Coronary artery (tissue), 2 donors: ENCODE data around the gene CHCHD1.

Experiments used
- DNase-seq: peaks from one replicate; pipeline ENCODE4 v3.0.0-alpha.2; 2017; ENCODE audit warnings: low spot score
- H3K27ac ChIP-seq, 2 donors: fragments of 200-600 bp; sonication (generic); one replicate each; pipeline ENCODE4 v1.5.1; 2016 to 2019
- H3K4me3 ChIP-seq: fragments of 200-600 bp; sonication (generic); 2 replicates; pipeline ENCODE4 v1.5.1; 2016; ENCODE audit warnings: mild to moderate bottlenecking, moderate library complexity
- CTCF ChIP-seq: fragments of 200-600 bp; sonication (generic); IDR thresholded peaks from one replicate; pipeline ENCODE4 v1.5.1; 2019; ENCODE audit warnings: antibody characterized with exemption

CHCHD1 gene

GRCh38 chr10:73779539-73780197 lies 2.2 kb upstream of the CHCHD1 start:
- Histone ChIP-seq H3K4me3 (no peak overlapping the region), H3K27ac (no peak overlapping the region)
- DNase-seq, result no peak
- no peak for TF ChIP-seq CTCF

- no peak for TF ChIP-seq CTCF
- Histone ChIP-seq H3K27ac (no peak overlapping the region), H3K4me3 (peak overlapping the region; percentile 90)
- DNase-seq, result no peak
These were observed 1.5 kb upstream of the CHCHD1 start for GRCh38 chr10:73780301-73780700.

GRCh38 chr10:73780966-73781365 lies 882 bp upstream of the CHCHD1 start:
- DNase-seq, result no peak
- H3K4me3 ChIP-seq, result peak overlapping the region; percentile 90
- no peak for TF ChIP-seq CTCF
- peak overlapping the region in 1 of 2 donors; percentile 83 for H3K27ac ChIP-seq

GRCh38 chr10:73781548-73781878 lies 335 bp upstream of the CHCHD1 start:
- Histone ChIP-seq H3K27ac (peak overlapping the region; percentile 83 to 97), H3K4me3 (peak overlapping the region; percentile 90)
- no peak for DNase-seq
- no peak for TF ChIP-seq CTCF

GRCh38 chr10:73782749-73783085 lies 869 bp downstream of the CHCHD1 start:
- no peak for DNase-seq
- H3K27ac ChIP-seq, result peak overlapping the region; percentile 83 to 97
- TF ChIP-seq CTCF, result no peak
- H3K4me3 ChIP-seq, result peak overlapping the region; percentile 90

- Histone ChIP-seq H3K4me3 (peak within 1 kb of the TSS; percentile 92), H3K27ac (peak within 1 kb of the TSS; percentile 89 to 94)
- peak; percentile 91 for DNase-seq
- TF ChIP-seq CTCF, result no peak
These were observed 3.4 kb downstream of the CHCHD1 start, which contains the start of gene ZSWIM8 for GRCh38 chr10:73785211-73785720. TSS of gene ZSWIM8 (plus strand) at chr10:73785606. CDS start at chr10:73785879, 273 bp downstream.
